ENCODE data around the gene DBH. TPM values are rescaled to one million over a fixed set of nuclear protein-coding genes. Genes with fewer than 3 reads are reported as not detected.

Gene DBH
- total and polyA plus RNA-seq, 2 of the 13 experiments (the other 11 are each of a cell fraction or from before 2014, with no cell fraction given): not detected

GRCh38 chr9:133591116-133591910, 44.9 kb upstream of the DBH start (continued):
- TF ChIP-seq ZBTB14 (CRISPR knock-in tag; IDR thresholded peaks at IDR 0.05) (no peak), ZNF580 (CRISPR knock-in tag; IDR thresholded peaks at IDR 0.05; ENCODE audit: borderline replicate concordance, low read depth) (no peak), ZBTB25 (CRISPR knock-in tag; IDR thresholded peaks at IDR 0.05) (no peak), SNAPC2 (CRISPR knock-in tag; IDR thresholded peaks at IDR 0.05) (no peak), ZFP62 (CRISPR knock-in tag; IDR thresholded peaks at IDR 0.05) (no peak), ZNF639 (CRISPR knock-in tag; conservative IDR thresholded peaks at IDR 0.05) (no peak), HOXA3 (CRISPR knock-in tag; IDR thresholded peaks at IDR 0.05) (no peak), ZNF546 (CRISPR knock-in tag; conservative IDR thresholded peaks at IDR 0.05) (no peak), MBD4 (IDR thresholded peaks at IDR 0.05; ENCODE audit: borderline replicate concordance, low read length) (no peak), GATAD1 (CRISPR knock-in tag; IDR thresholded peaks at IDR 0.05) (no peak), SETDB1 (CRISPR knock-in tag; IDR thresholded peaks at IDR 0.05; ENCODE audit: borderline replicate concordance) (no peak), ZNF367 (CRISPR knock-in tag; IDR thresholded peaks at IDR 0.05; ENCODE audit: borderline replicate concordance) (no peak), ZNF44 (CRISPR knock-in tag; IDR thresholded peaks at IDR 0.05) (no peak), HIVEP1 (CRISPR knock-in tag; IDR thresholded peaks at IDR 0.05) (no peak), NFE2L1 (CRISPR knock-in tag; IDR thresholded peaks at IDR 0.05; ENCODE audit: borderline replicate concordance) (no peak)

All from HepG2 (cell line).